HG02943 (cell line): ENCODE measurements around the gene TMEM150B.

Experiments used
- ATAC-seq: cut with Tn5 transposase; IDR thresholded peaks from one replicate; pipeline ENCODE4 v1.9.1; 2021; ENCODE audit warnings: mild to moderate bottlenecking, low read depth, moderate library complexity; ENCODE audit not compliant: unreplicated experiment

The TMEM150B gene

DNA sequence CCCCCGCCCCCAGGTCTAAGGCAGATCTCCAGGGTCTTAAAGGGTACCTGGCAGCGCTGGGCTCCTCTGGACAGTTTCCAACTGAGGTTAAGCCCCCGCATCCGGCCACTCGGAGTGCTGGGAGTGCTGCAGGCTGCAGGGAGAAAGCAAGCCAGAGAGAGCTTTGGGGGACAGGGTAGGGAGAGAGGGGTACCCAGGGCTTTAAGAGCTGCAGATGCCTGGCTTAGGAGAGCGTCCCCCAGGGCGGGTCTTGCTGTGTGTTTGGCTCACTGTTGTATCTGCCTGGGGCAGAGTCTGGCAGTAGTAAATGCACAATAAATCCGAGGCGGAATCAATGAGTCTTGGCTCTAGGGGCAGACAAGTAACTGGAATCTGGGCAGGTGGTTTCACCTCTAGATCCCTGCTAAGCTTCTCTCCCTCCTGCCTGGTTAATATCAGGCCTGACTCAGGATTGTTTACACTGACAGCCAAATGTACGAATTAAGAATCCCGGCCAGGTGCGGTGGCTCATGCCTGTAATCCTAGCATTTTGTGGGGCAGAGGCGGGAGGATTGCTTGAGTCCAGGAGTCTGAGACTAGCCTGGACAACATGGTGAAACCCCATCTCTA lies 30.2 kb upstream of the TMEM150B start:
- ATAC-seq: no peak

- no peak for ATAC-seq
Measured at GRCh38 chr19:55354698-55355212, 29.6 kb upstream of the TMEM150B start, which contains the start of gene COX6B2. Gene COX6B2 (minus strand): TSS chr19:55354719. CDS start chr19:55354521, 198 bp downstream.

DNA sequence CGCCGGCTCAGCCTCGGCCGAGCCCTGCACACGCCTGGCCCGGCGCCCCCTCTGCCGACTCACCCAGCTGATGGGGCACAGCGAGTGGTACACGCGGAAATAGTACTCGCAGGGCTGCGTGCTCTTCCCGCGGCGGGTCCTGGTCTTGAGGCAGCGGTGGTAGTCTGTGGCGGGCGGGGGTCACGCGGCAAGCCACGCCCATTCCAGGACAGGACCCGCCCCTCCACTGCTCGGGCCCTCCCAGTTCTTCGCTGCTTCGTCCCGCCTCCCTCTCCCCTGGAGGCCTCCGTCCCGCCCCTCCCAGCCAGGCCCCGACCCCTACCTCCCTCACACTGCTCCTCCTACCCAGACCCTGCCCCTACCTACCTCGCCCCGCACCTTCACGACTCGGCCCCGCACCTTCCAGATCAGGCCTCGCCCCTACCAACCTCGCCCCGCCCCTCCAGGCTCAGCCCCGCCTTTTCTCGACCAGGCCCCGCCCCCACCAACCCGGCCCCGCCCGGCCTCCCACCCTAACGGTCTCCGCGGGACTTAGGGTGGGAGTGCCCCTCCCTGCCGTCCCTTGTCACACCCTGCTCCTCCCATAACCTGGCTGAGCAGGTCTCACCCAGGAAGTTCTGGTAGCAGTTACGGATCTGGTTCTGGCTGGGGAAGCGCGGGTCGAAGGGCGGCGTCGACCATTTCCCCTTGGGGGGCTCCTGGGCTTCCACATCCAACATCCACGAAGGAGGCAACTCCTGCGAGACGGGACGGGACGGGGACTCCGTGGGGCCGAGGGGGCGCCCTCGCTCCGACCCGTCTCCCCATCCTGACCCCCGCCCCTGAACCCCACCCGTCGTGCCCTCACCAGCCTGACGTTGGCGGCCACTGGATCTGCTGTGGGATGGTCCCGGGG lies 28.9 kb upstream of the TMEM150B start:
- ATAC-seq: no peak

- no peak for ATAC-seq
Measured at GRCh38 chr19:55353356-55353802, 28.2 kb upstream of the TMEM150B start.

GRCh38 chr19:55352549-55353145 lies 27.5 kb upstream of the TMEM150B start:
- no peak for ATAC-seq

DNA sequence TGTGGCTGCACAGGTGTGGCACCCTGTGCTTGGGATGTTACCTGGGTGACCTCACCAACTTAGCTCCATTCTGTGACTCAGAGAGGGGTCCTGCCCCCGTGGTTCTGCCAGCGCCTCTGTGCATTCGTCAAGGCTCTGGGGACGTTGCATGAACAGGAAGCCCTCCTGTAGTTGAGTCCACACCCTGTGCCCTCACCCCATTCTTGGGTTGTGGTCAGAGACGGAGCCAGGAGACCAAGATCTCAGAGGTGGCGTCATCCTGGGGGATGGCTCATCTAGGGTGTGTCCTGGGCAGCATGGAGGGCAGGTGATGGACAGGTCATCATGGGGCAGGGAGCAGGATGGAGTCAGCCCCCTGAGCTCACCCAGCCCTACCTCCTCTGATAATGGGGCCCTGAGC lies 26.9 kb upstream of the TMEM150B start:
- no peak for ATAC-seq

- ATAC-seq: no peak
Measured at GRCh38 chr19:55350620-55351315, 25.6 kb upstream of the TMEM150B start.

GRCh38 chr19:55348317-55349034 lies 23.3 kb upstream of the TMEM150B start:
- ATAC-seq: no peak

- ATAC-seq: no peak
Measured at GRCh38 chr19:55347442-55348009, 22.4 kb upstream of the TMEM150B start.

DNA sequence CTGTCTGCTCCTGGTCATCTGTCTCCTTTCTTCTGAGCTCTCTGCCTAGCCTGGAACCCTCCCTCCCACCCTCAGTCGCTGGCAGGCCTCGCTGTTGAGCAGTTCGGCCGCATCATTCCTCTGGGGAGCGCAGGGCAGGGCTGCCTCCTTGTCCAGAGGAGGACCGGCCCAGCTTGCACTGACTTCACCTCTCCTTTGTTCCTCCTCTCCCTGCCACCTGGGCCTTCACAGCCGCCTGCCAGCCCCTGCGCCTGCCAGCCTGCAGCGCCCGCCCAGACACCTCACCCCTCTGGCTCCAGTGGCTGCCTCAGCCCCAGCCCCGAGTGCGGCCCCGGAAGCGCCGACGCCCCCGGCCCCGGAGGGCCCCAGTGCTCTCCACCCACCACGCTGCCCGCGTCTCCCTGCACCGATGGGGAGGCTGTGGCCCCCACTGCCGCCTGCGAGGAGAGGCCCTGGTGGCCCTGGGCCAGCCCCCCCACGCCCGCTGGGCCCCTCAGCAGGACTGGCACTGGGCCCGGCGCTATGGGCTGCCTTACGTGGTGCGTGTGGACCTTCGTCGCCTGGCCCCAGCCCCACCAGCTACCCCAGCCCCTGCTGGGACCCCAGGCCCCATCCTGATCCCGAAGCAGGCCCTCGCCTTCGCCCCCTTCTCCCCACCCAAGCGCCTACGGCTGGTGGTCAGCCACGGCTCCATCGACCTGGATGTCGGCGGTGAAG lies 21.7 kb upstream of the TMEM150B start:
- no peak for ATAC-seq

DNA sequence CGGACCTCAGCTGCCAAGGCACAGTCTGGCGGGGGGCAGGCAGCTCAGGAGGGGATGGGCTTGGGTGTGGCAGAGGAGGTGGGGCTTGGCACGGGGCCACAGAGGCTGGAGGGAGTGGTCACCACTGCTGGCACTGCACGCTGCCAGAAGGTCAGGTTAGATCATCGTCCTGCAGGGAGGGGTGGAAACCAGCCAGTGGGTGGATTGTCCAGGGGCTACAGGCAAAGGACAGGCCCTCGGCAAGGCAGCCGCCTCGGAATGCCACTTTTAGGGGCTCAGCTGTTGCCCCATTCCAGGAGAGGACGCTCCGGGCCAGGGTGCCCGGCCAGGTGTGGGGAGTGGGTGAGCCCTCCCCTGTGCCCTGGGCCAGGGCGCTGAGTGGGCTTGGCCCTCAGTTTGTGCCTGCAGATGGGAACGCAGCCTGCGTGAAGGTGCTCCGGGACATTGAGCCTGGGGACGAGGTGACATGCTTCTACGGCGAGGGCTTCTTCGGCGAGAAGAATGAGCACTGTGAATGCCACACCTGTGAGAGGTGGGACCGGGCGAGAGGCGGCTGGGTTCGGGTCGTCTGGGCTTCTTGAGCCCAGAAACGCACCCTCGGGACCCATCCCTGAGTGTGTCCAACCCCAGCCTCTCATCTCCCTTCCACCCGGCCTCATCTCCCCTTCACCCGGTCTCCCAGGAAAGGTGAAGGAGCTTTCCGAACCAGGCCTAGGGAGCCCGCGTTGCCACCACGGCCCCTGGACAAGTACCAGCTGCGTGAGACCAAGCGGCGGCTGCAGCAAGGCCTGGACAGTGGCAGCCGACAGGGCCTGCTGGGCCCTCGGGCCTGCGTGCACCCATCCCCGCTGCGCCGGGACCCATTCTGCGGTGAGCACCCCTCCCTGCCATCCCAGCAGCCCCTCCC lies 20.9 kb upstream of the TMEM150B start:
- ATAC-seq: no peak

DNA sequence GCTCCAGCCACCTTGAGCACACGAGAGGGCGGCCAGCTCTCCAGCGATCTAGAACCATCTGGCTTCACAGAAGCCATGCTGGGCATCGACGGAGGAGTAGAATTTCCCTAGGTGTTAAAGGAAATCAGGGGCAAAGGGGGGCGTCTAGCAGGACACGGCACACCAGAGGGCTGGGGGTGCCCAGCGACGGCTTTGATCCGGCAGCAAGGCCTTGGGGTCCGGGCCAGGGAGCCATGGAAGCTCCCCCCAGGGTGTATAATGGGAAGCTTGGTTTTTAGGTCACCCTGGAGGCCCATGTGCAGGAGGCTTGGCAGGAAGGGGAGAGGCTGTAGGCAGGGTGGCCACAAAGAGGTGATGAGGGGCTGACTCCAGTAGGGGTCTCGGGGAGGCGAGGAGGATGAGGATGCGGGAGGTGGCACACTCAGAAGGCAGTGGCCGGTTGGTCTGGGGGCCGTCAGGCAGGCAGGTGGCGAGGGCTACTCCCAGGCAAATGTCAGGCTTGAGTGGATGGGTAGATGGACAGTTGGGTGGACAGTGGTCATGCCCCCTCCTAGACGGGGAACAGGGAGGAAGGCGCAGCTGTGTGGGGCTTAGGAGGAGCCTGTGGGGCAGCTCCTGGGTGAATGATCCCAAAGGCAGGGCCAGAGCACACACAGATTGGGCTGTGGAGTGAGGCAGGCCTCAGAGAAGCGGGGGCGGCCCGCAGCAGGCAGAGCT lies 20.1 kb upstream of the TMEM150B start:
- no peak for ATAC-seq

- no peak for ATAC-seq
Measured at GRCh38 chr19:55344444-55344843, 19.3 kb upstream of the TMEM150B start.

GRCh38 chr19:55341595-55342531 lies 16.7 kb upstream of the TMEM150B start:
- ATAC-seq: no peak

DNA sequence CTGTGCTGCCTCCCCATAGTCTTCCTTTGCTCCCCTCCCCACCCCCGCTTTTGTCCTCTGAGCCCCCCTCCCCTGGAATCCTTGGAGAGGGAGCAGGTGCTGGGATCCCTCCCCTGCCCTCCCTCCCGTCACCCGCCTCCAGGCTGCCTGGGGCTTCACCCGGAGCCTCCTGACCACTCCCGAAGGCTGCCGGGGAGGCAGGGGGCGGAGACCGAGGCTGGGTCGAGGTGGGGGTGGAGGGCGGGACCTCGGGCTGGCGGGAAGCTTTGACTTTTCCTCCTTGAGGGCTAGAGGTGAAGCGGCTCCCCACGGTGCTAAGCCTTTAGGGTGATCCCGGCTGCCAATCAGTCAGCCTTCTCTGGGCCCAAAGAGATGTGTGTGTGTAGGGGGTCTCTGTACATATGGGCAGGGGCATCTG lies 16.0 kb upstream of the TMEM150B start:
- no peak for ATAC-seq

- no peak for ATAC-seq
Measured at GRCh38 chr19:55340784-55341147, 15.6 kb upstream of the TMEM150B start.
